ENCODE results near the gene CDKAL1.

DNA sequence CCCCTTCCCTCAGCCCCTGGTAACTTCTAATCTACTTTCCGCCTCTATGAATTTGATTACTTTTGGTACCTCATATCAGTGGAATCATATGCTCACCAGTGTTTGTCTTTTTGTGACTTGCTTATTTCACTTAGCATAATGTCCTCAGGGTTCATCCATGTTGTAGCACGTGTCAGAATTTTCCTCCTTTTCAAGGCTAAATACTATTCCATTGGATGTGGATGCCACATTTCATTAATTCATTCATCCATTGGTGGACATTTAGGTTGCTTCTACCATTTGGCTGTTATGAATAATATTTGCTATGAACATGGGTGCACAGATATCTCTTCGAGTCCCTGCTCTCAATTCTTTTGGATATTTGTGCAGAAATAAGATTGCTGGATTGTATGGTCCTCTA, 670.7 kb downstream of the CDKAL1 start:
- no peak for TF ChIP-seq POLR2A (IDR thresholded peaks at IDR 0.05)
- TF ChIP-seq POLR2AphosphoS5 (IDR thresholded peaks at IDR 0.05): no peak
- no peak for TF ChIP-seq EP300 (IDR thresholded peaks at IDR 0.05)
